ENCODE measurements around the gene WLS. TPM values are rescaled to one million over a fixed set of nuclear protein-coding genes. Genes with fewer than 3 reads are reported as not detected.
"Not testable (repeated sequence)": the region's sequence is repeated elsewhere in the genome, so short reads cannot be mapped to it uniquely, and the experiment has no call there.

Gene WLS
- total and polyA plus RNA-seq, 9 donors: 42.2 to 303 (median 120) TPM

DNA sequence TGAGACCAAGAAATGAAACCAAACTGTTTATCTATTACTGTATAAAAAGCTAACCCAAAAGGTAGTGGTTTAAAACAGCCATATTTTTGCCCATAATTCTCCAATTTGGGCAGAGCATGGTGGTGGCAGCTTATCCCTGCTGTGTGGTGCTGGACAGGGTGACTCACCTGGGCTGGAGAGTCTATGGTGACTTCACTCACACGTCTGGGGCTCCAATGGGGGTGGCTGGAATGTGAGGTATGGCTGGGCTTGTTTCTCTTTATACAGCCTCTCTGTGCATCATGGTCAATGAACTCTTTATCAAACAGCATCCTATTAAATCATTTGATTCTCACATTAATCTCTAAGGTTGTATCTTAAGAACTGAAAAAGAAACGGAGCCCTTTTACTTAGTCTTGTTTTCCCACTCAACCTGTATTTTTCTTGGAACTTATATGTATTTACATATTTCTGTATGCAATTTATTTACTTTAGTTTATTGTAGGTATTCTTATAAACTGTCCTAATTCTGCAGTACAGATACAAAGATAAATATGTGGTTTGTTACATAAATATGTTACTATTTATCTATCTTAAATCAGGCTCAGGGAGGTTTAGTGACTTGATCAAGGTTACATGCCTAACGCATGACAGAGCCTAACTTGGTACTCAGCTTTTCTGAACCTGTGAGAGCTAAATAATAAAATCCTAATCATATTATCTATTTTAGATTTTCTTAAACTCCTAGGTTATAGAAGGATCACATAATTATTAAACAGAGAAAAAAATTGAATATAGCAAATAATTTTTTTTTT, 37.5 kb upstream of the WLS start:
- Histone ChIP-seq H3K4me3 (no peak overlapping the region), H3K9me3 (no peaks in the 10 kb centered on the region), H3K36me3 (no peaks in the 10 kb centered on the region), H3K27me3 (no peaks in the 10 kb centered on the region), H3K4me1 (ENCODE audit: insufficient read depth) (peaks cover 2% of the 10 kb centered on the region), H3K27ac (no peak overlapping the region)
- 25 to 56% (median 40%) methylated on average over 3 of the region's 3 CpGs for WGBS, 3 donors
- intact Hi-C loops (cut with DNase I): loop anchor here in 1 of 4 donors (5.0 kb wide), 1 partner anchor 1707 kb away; no protein-coding TSS in a partner anchor
- DNase-seq: no peak
- TF ChIP-seq, protein P1, sequence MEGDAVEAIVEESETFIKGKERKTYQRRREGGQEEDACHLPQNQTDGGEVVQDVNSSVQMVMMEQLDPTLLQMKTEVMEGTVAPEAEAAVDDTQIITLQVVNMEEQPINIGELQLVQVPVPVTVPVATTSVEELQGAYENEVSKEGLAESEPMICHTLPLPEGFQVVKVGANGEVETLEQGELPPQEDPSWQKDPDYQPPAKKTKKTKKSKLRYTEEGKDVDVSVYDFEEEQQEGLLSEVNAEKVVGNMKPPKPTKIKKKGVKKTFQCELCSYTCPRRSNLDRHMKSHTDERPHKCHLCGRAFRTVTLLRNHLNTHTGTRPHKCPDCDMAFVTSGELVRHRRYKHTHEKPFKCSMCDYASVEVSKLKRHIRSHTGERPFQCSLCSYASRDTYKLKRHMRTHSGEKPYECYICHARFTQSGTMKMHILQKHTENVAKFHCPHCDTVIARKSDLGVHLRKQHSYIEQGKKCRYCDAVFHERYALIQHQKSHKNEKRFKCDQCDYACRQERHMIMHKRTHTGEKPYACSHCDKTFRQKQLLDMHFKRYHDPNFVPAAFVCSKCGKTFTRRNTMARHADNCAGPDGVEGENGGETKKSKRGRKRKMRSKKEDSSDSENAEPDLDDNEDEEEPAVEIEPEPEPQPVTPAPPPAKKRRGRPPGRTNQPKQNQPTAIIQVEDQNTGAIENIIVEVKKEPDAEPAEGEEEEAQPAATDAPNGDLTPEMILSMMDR (IDR thresholded peaks at IDR 0.05): no peak
- TF ChIP-seq POLR2A (IDR thresholded peaks at IDR 0.05) (no peak), EP300 (IDR thresholded peaks at IDR 0.05) (no peak)

DNA sequence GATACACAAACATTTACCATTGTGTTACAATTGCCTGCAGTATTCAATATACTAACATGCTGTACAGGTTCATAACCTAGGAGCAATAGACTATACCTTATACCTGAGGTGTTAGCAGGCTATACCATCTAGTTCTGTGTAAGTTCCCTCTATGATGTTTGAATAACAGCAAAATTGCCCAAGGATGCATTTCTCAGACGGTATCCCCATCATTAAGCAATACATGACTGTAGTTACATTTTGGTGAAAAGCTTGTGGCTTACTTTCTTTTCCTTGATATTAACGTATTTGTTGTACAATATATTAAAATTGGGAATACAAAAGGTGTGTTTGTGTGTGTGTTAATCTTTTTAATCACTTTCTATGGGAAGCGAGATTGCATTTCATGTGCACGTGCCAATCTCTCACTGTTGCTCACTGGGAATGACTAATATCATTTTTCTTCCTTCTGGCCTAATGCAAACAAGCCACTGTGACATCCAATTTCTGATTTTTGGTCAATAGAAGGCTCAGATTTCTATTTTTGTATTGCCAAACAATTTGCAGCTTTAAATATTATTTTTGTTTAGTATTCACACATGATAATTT, 36.7 kb upstream of the WLS start:
- WGBS, 3 donors: 59 to 70% (median 61%) methylated on average over 4 of the region's 4 CpGs
- peaks cover 2% of the 10 kb centered on the region for H3K4me1 ChIP-seq (ENCODE audit: insufficient read depth)
- no peak for DNase-seq
- H3K27ac ChIP-seq: no peak overlapping the region
- no peaks in the 10 kb centered on the region for H3K36me3 ChIP-seq
- intact Hi-C loops (cut with DNase I): no loop called here
- no peaks in the 10 kb centered on the region for H3K9me3 ChIP-seq
- no peak overlapping the region for H3K4me3 ChIP-seq
- no peaks in the 10 kb centered on the region for H3K27me3 ChIP-seq
- TF ChIP-seq, protein P1 (IDR thresholded peaks at IDR 0.05): no peak
- TF ChIP-seq EP300 (IDR thresholded peaks at IDR 0.05) (no peak), POLR2A (IDR thresholded peaks at IDR 0.05) (no peak)

DNA sequence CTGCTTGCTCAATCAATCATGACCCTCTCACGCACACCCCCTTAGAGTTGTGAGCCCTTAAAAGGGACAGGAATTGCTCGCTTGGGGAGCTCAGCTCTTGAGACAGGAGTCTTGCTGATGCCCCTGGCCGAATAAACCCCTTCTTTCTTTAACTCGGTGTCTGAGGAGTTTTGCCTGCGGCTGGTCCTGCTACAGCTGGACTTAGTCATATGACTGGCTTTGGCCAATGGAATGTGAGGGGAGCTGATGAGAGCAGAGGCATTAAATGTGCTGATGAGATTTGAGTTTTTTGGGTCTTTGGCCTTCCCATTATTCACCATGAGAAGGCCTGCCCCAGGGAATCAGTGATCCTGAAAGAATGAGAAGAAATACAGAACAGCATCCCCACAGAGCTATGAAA, 24.5 kb upstream of the WLS start:
- intact Hi-C loops (cut with DNase I); DNase-seq; H3K9me3 ChIP-seq; H3K36me3 ChIP-seq; H3K4me3 ChIP-seq; H3K4me1 ChIP-seq (ENCODE audit: insufficient read depth); H3K27ac ChIP-seq; H3K27me3 ChIP-seq: not testable (repeated sequence)
- 88 to 91% (median 89%) methylated on average over 5 of the region's 5 CpGs for WGBS, 3 donors

DNA sequence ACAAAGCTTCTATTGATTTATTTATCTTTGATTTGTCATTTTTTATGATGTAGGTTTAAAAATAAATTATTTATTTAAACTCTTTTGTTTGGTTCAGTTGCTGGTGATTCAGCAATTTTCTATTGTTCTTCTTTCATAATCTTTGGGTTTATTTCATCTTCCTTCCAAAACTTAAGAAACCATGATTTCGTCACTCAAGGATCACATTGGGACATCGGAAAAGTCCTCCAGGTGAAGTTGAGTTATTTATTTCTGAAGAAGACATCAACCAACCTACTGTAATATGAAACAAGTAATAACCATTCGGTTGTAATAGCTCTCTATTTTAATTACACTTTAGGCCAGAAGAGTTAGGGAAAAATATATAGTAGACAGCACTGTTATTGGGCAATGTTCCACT, 23.0 kb upstream of the WLS start:
- Histone ChIP-seq H3K27ac (no peak overlapping the region), H3K36me3 (no peaks in the 10 kb centered on the region), H3K9me3 (no peaks in the 10 kb centered on the region), H3K4me1 (ENCODE audit: insufficient read depth) (no peaks in the 10 kb centered on the region), H3K27me3 (no peaks in the 10 kb centered on the region), H3K4me3 (no peak overlapping the region)
- intact Hi-C loops (cut with DNase I): no loop called here
- DNase-seq: no peak
- WGBS, 3 donors: 93 to 96% (median 94%) methylated on average over 3 of the region's 3 CpGs
- no peak for TF ChIP-seq POLR2A (IDR thresholded peaks at IDR 0.05)
- TF ChIP-seq, protein P1 (IDR thresholded peaks at IDR 0.05): no peak

DNA sequence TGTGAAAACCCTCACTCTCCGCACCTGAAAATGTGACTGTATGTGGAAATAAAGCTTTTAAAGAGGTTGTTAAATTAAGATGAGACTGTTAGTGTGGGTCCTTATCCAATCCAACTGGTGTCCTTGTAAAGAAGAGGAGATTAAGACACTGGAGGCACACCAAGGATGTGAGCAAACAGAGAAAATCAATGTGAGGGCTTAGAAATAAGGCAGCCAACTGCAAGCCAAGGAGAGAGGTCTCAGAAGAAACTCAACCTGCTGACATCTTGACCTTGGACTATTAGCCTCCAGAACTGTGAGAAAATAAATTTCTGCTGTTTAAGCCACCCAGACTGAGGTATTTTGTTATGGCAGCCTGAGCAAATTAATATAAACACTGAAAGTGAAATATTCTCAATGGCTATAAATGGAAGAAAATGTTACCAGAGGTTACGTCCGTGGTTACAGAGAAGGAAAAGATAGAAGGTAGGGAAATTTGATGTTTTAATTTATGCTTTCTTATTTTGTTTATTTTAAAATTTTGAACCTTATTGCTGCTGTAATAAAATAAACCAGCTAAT, 22.4 kb upstream of the WLS start:
- 24 to 52% (median 34%) methylated on average over 3 of the region's 3 CpGs for WGBS, 3 donors
- Histone ChIP-seq H3K27ac (no peak overlapping the region), H3K4me3 (no peak overlapping the region), H3K27me3 (no peaks in the 10 kb centered on the region), H3K4me1 (ENCODE audit: insufficient read depth) (no peaks in the 10 kb centered on the region), H3K36me3 (no peaks in the 10 kb centered on the region), H3K9me3 (no peaks in the 10 kb centered on the region)
- intact Hi-C loops (cut with DNase I): no loop called here
- TF ChIP-seq, protein P1 (IDR thresholded peaks at IDR 0.05): no peak
- TF ChIP-seq POLR2A (IDR thresholded peaks at IDR 0.05) (no peak), EP300 (IDR thresholded peaks at IDR 0.05) (no peak)
- DNase-seq: no peak

All from ovary (tissue), 9 donors.